ENCODE results near the gene PRRG2.
A peak's percentile ranks its signal among the peaks of the same experiment; 100 is the strongest.

PRRG2 gene

GRCh38 chr19:49567861-49568441 lies 13.2 kb upstream of the PRRG2 start:
- Histone ChIP-seq H3K9ac (ENCODE audit: low read depth, low read length) (no peak overlapping the region), H3K27ac (ENCODE audit: low read length) (peak overlapping the region; percentile 51), H3K4me1 (ENCODE audit: insufficient read depth, low read length) (peaks cover 32% of the 10 kb centered on the region), H3K36me3 (ENCODE audit: insufficient read depth, low read length) (0 out of 2 replicates have a peak, but pooled peaks cover 5% of the 10 kb centered on the region), H3K4me3 (ENCODE audit: low read depth in 1 of 2, low read length in 2 of 2) (no peak overlapping the region), H3K9me3 (ENCODE audit: insufficient read depth, low read length, severe bottlenecking) (no peaks in the 10 kb centered on the region), H4K20me1 (ENCODE audit: insufficient read depth, low read length) (peaks cover 36% of the 10 kb centered on the region; the same call in 1 of the 2 replicates), H2AFZ (ENCODE audit: low read depth, low read length) (no peak overlapping the region), H3K79me2 (ENCODE audit: insufficient read depth, low read length) (peaks cover 46% of the 10 kb centered on the region), H3K27me3 (ENCODE audit: insufficient read depth, low read length, poor library complexity) (no peaks in the 10 kb centered on the region), H3K4me2 (ENCODE audit: insufficient read depth, low read length) (peak overlapping the region; percentile 31; the same call in 1 of the 2 replicates)
- TF ChIP-seq CTCF (IDR thresholded peaks at IDR 0.05; ENCODE audit: borderline replicate concordance, extremely low read depth, low read length, poor library complexity, severe bottlenecking) = no peak
- TF ChIP-seq EZH2 (IDR thresholded peaks at IDR 0.05; ENCODE audit: borderline replicate concordance, low read depth, low read length, severe bottlenecking) = no peak
- ATAC-seq (ENCODE audit: insufficient read depth, low read depth) (peak; percentile 93), DNase-seq (peak; percentile 89)

GRCh38 chr19:49570138-49570856 lies 10.8 kb upstream of the PRRG2 start:
- H3K4me1 ChIP-seq (ENCODE audit: insufficient read depth, low read length) = peaks cover 32% of the 10 kb centered on the region
- DNase-seq (peak; percentile 78), ATAC-seq (ENCODE audit: insufficient read depth, low read depth) (peak; percentile 61)
- H3K79me2 ChIP-seq (ENCODE audit: insufficient read depth, low read length) = peaks cover 49% of the 10 kb centered on the region
- H3K4me3 ChIP-seq (ENCODE audit: low read depth in 1 of 2, low read length in 2 of 2) = no peak overlapping the region
- H2AFZ ChIP-seq (ENCODE audit: low read depth, low read length) = no peak overlapping the region
- no peaks in the 10 kb centered on the region for H3K27me3 ChIP-seq (ENCODE audit: insufficient read depth, low read length, poor library complexity)
- H3K27ac ChIP-seq (ENCODE audit: low read length) = no peak overlapping the region
- H3K9me3 ChIP-seq (ENCODE audit: insufficient read depth, low read length, severe bottlenecking) = no peaks in the 10 kb centered on the region
- no peak overlapping the region for H3K9ac ChIP-seq (ENCODE audit: low read depth, low read length)
- no peak for TF ChIP-seq EZH2 (IDR thresholded peaks at IDR 0.05; ENCODE audit: borderline replicate concordance, low read depth, low read length, severe bottlenecking)
- peak; percentile 98 for TF ChIP-seq CTCF (IDR thresholded peaks at IDR 0.05; ENCODE audit: borderline replicate concordance, extremely low read depth, low read length, poor library complexity, severe bottlenecking)
- peaks cover 35% of the 10 kb centered on the region; the same call in 1 of the 2 replicates for H4K20me1 ChIP-seq (ENCODE audit: insufficient read depth, low read length)
- H3K4me2 ChIP-seq (ENCODE audit: insufficient read depth, low read length) = no peak overlapping the region
- H3K36me3 ChIP-seq (ENCODE audit: insufficient read depth, low read length) = peaks cover 13% of the 10 kb centered on the region; the same call in 1 of the 2 replicates

GRCh38 chr19:49570997-49571676 lies 10.0 kb upstream of the PRRG2 start:
- Histone ChIP-seq H3K4me2 (ENCODE audit: insufficient read depth, low read length) (no peak overlapping the region), H3K36me3 (ENCODE audit: insufficient read depth, low read length) (peaks cover 19% of the 10 kb centered on the region), H3K27ac (ENCODE audit: low read length) (peak overlapping the region; percentile 44), H3K27me3 (ENCODE audit: insufficient read depth, low read length, poor library complexity) (no peaks in the 10 kb centered on the region), H3K4me3 (ENCODE audit: low read depth in 1 of 2, low read length in 2 of 2) (no peak overlapping the region), H3K9me3 (ENCODE audit: insufficient read depth, low read length, severe bottlenecking) (no peaks in the 10 kb centered on the region), H3K4me1 (ENCODE audit: insufficient read depth, low read length) (peaks cover 32% of the 10 kb centered on the region), H3K79me2 (ENCODE audit: insufficient read depth, low read length) (peaks cover 51% of the 10 kb centered on the region), H3K9ac (ENCODE audit: low read depth, low read length) (no peak overlapping the region), H2AFZ (ENCODE audit: low read depth, low read length) (no peak overlapping the region), H4K20me1 (ENCODE audit: insufficient read depth, low read length) (peaks cover 36% of the 10 kb centered on the region; the same call in 1 of the 2 replicates)
- DNase-seq (peak; percentile 29), ATAC-seq (ENCODE audit: insufficient read depth, low read depth) (no peak)
- peak; percentile 51 for TF ChIP-seq CTCF (IDR thresholded peaks at IDR 0.05; ENCODE audit: borderline replicate concordance, extremely low read depth, low read length, poor library complexity, severe bottlenecking)
- TF ChIP-seq EZH2 (IDR thresholded peaks at IDR 0.05; ENCODE audit: borderline replicate concordance, low read depth, low read length, severe bottlenecking) = no peak

Measured in DND-41 (cell line).